Left ventricle myocardium inferior (tissue), 1 donor: ENCODE results near the gene SOX30. TPM values are rescaled to one million over a fixed set of nuclear protein-coding genes. Genes with fewer than 3 reads are reported as not detected.

Experiments
- DNase-seq: peaks from one replicate; pipeline ENCODE4 v3.0.0-alpha.2; 2020
- H3K27ac ChIP-seq: fragments of 200-600 bp; replicated peaks from 2 replicates; pipeline ENCODE4 v1.8.0; 2021
- H3K27me3 ChIP-seq: fragments of 200-600 bp; 2 replicates; pipeline ENCODE4 v1.8.0; 2021; ENCODE audit warnings: low read depth
- H3K36me3 ChIP-seq: fragments of 200-600 bp; 2 replicates; pipeline ENCODE4 v1.8.0; 2021
- H3K4me1 ChIP-seq: fragments of 200-600 bp; 2 replicates; pipeline ENCODE4 v1.8.0; 2021
- H3K4me3 ChIP-seq: fragments of 200-600 bp; 2 replicates; pipeline ENCODE4 v1.8.0; 2021; ENCODE audit warnings: mild to moderate bottlenecking, moderate library complexity
- H3K9me3 ChIP-seq: fragments of 200-600 bp; replicated peaks from 2 replicates; pipeline ENCODE4 v1.8.0; 2021
- CTCF ChIP-seq: fragments of 200-600 bp; IDR thresholded peaks from 2 replicates; pipeline ENCODE4 v1.8.0; 2021; ENCODE audit warnings: antibody characterized with exemption, mild to moderate bottlenecking, borderline replicate concordance
- intact Hi-C: fragments of 100-400 bp; cut with micrococcal nuclease; formaldehyde crosslinking; loops from one replicate; pipeline ENCODE4 v1.11.0; 2022
- total RNA-seq: library from RNA; stranded (reverse); fragmentation: NEBNext Ultra II Directional; extraction: Animal tissue kit (Norgen Biotek cat#: 25700); gene quantifications from one replicate; pipeline ENCODE4 v1.2.1, GENCODE V29; 2021
- donor health status: DM: no; HTN: yes; CAD: no; lungs with severe emphysema.

The SOX30 gene
- total RNA-seq, 1 donor from 2014 or later: 0.08 TPM

GRCh38 chr5:157626831-157627230 is 25.4 kb downstream of the SOX30 start:
- Histone ChIP-seq H3K27ac (no peak overlapping the region), H3K4me3 (no peak overlapping the region), H3K9me3 (peaks cover 25% of the 10 kb centered on the region), H3K36me3 (no peaks in the 10 kb centered on the region), H3K27me3 (no peaks in the 10 kb centered on the region), H3K4me1 (no peaks in the 10 kb centered on the region)
- intact Hi-C loops: no loop called here
- no peak for DNase-seq
- TF ChIP-seq CTCF: no peak

GRCh38 chr5:157624144-157624543 is 28.1 kb downstream of the SOX30 start:
- Histone ChIP-seq H3K36me3 (no peaks in the 10 kb centered on the region), H3K4me3 (no peak overlapping the region), H3K27ac (no peak overlapping the region), H3K4me1 (no peaks in the 10 kb centered on the region), H3K27me3 (no peaks in the 10 kb centered on the region), H3K9me3 (peaks cover 15% of the 10 kb centered on the region)
- no peak for DNase-seq
- intact Hi-C loops: no loop called here
- no peak for TF ChIP-seq CTCF

- H3K27me3 ChIP-seq: no peaks in the 10 kb centered on the region
- no peak for DNase-seq
- intact Hi-C loops: no loop called here
These were observed 31.5 kb downstream of the SOX30 start for GRCh38 chr5:157620776-157621175.

GRCh38 chr5:157618191-157618765 is 34.0 kb downstream of the SOX30 start:
- Histone ChIP-seq H3K4me3 (no peak overlapping the region), H3K27me3 (peaks cover 5% of the 10 kb centered on the region), H3K4me1 (no peaks in the 10 kb centered on the region), H3K9me3 (peaks cover 15% of the 10 kb centered on the region), H3K36me3 (no peaks in the 10 kb centered on the region), H3K27ac (no peak overlapping the region)
- intact Hi-C loops: no loop called here
- DNase-seq: no peak
- TF ChIP-seq CTCF: no peak

More at GRCh38 chr5:157620776-157621175, 31.5 kb downstream of the SOX30 start:
- H3K9me3 ChIP-seq: peaks cover 15% of the 10 kb centered on the region
- no peaks in the 10 kb centered on the region for H3K4me1 ChIP-seq
- H3K36me3 ChIP-seq: no peaks in the 10 kb centered on the region
- H3K4me3 ChIP-seq: no peak overlapping the region
- no peak for TF ChIP-seq CTCF
- no peak overlapping the region for H3K27ac ChIP-seq

GRCh38 chr5:157616785-157617184 is 35.5 kb downstream of the SOX30 start:
- H3K4me3 ChIP-seq: no peak overlapping the region
- no peak overlapping the region for H3K27ac ChIP-seq
- peaks cover 2% of the 10 kb centered on the region for H3K9me3 ChIP-seq
- no peak for TF ChIP-seq CTCF
- peaks cover 5% of the 10 kb centered on the region for H3K27me3 ChIP-seq
- H3K36me3 ChIP-seq: no peaks in the 10 kb centered on the region
- DNase-seq: no peak
- intact Hi-C loops: no loop called here
- no peaks in the 10 kb centered on the region for H3K4me1 ChIP-seq
